Measurements from ENCODE around the gene RXYLT1.
A peak's percentile ranks its signal among the peaks of the same experiment; 100 is the strongest.
"Not testable (repeated sequence)": the region's sequence is repeated elsewhere in the genome, so short reads cannot be mapped to it uniquely, and the experiment has no call there.

The RXYLT1 gene, protein sequence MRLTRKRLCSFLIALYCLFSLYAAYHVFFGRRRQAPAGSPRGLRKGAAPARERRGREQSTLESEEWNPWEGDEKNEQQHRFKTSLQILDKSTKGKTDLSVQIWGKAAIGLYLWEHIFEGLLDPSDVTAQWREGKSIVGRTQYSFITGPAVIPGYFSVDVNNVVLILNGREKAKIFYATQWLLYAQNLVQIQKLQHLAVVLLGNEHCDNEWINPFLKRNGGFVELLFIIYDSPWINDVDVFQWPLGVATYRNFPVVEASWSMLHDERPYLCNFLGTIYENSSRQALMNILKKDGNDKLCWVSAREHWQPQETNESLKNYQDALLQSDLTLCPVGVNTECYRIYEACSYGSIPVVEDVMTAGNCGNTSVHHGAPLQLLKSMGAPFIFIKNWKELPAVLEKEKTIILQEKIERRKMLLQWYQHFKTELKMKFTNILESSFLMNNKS

DNA sequence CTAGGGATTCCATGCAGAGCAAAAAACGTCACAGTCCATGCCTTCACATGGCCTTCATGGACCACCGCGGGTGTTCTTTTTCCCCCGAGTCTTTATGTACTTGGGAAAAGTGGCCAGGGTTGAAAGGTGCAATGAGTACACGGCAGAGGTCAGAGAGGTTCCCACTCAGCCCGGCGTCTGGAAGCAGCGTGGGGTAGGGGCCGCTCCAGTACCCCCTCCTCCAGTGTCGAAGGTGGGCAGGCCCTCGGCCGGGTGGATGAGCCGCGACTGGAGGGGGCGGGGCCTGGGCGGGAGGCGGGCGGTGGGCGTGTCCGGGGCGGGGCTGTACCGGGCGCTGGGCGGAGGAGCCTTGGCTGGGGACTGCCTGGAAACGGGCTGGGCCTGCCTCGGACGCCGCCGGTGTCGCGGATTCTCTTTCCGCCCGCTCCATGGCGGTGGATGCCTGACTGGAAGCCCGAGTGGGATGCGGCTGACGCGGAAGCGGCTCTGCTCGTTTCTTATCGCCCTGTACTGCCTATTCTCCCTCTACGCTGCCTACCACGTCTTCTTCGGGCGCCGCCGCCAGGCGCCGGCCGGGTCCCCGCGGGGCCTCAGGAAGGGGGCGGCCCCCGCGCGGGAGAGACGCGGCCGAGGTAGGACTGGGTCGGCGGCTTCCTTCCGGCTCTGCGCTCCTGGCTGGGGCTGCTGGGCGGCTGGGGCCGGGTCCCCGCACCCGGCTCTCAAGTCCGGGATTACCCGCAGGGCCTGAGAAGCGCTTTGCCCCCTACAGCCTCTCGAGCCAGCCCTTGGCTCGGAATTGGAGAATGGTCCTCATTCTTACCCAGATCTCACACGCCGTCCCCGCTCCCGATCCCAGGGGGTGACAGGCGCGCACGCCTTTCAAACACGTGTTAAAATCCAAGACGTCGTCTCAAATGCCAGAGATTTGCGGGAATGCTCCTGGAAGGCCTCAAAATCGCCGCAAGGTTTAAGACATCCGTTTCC, at the start of gene RXYLT1:
Gene RXYLT1, plus strand, starts transcription at position 412 of the 984 bp plus-strand sequence. Its CDS starts 52 bp downstream, at position 464.
- no peaks in the 10 kb centered on the region for H4K20me1 ChIP-seq (ENCODE audit: low read depth, low read length)
- peak within 1 kb of the TSS; percentile 97 for H3K9ac ChIP-seq (ENCODE audit: low read length)
- TF ChIP-seq, protein P1, sequence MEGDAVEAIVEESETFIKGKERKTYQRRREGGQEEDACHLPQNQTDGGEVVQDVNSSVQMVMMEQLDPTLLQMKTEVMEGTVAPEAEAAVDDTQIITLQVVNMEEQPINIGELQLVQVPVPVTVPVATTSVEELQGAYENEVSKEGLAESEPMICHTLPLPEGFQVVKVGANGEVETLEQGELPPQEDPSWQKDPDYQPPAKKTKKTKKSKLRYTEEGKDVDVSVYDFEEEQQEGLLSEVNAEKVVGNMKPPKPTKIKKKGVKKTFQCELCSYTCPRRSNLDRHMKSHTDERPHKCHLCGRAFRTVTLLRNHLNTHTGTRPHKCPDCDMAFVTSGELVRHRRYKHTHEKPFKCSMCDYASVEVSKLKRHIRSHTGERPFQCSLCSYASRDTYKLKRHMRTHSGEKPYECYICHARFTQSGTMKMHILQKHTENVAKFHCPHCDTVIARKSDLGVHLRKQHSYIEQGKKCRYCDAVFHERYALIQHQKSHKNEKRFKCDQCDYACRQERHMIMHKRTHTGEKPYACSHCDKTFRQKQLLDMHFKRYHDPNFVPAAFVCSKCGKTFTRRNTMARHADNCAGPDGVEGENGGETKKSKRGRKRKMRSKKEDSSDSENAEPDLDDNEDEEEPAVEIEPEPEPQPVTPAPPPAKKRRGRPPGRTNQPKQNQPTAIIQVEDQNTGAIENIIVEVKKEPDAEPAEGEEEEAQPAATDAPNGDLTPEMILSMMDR (IDR thresholded peaks at IDR 0.05; ENCODE audit: insufficient read depth, low read length, poor library complexity, severe bottlenecking), result no peak
- TF ChIP-seq EZH2phosphoT487 (conservative IDR thresholded peaks at IDR 0.05; ENCODE audit: low read length), result no peak
- no peaks in the 10 kb centered on the region for H3K27me3 ChIP-seq (ENCODE audit: low read length)
- H3K36me3 ChIP-seq (ENCODE audit: low read length), result no peaks in the 10 kb centered on the region
- peak within 1 kb of the TSS; percentile 99 for H2AFZ ChIP-seq (ENCODE audit: low read depth, low read length, severe bottlenecking)
- H3K9me2 ChIP-seq (replicated peaks; ENCODE audit: insufficient read depth, low read length), result no peaks in the 10 kb centered on the region
- H3K4me2 ChIP-seq (ENCODE audit: low read depth, low read length, poor library complexity, severe bottlenecking), result peak within 1 kb of the TSS; percentile 98
- peak within 1 kb of the TSS; percentile 100 for H3K4me3 ChIP-seq (ENCODE audit: insufficient read depth, low read length, poor library complexity, severe bottlenecking)
- peak within 1 kb of the TSS; percentile 45 for H3K27ac ChIP-seq (ENCODE audit: low read depth, low read length)
- H3K79me2 ChIP-seq (ENCODE audit: insufficient read depth, low read length), result peaks cover 10% of the 10 kb centered on the region
- no peaks in the 10 kb centered on the region for H3K9me3 ChIP-seq (ENCODE audit: insufficient read depth, low read length)
- no peaks in the 10 kb centered on the region for H3F3A ChIP-seq (ENCODE audit: insufficient read depth)

GRCh38 chr12:63732779-63733178, 46.9 kb upstream of the RXYLT1 start:
- not testable (repeated sequence) for H3K27ac ChIP-seq (ENCODE audit: low read depth, low read length); H3F3A ChIP-seq (ENCODE audit: insufficient read depth); H3K4me3 ChIP-seq (ENCODE audit: insufficient read depth, low read length, poor library complexity, severe bottlenecking); H3K4me2 ChIP-seq (ENCODE audit: low read depth, low read length, poor library complexity, severe bottlenecking); H2AFZ ChIP-seq (ENCODE audit: low read depth, low read length, severe bottlenecking); H4K20me1 ChIP-seq (ENCODE audit: low read depth, low read length); H3K9me2 ChIP-seq (replicated peaks; ENCODE audit: insufficient read depth, low read length); H3K36me3 ChIP-seq (ENCODE audit: low read length); H3K27me3 ChIP-seq (ENCODE audit: low read length); H3K9me3 ChIP-seq (ENCODE audit: insufficient read depth, low read length); H3K79me2 ChIP-seq (ENCODE audit: insufficient read depth, low read length); H3K9ac ChIP-seq (ENCODE audit: low read length)

DNA sequence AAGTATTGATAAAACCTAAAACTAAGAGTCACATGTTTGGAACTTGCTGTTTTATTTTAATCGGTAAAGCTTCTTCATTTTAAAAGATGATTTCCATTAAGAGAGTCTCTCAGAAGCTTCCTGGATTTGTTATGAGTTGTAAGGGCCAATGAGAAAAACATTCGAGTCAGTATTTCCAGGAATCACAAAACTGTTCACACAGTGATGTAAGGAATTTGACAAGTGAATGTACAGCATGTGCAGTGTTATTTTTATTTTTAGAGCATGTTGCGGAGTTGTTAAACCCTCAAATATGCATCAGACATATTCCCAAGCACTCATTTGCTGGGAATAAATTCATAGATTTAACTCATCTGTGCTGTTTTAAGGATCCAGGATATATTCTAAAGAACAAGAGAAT, 46.1 kb upstream of the RXYLT1 start:
- H3K27ac ChIP-seq (ENCODE audit: low read depth, low read length); H4K20me1 ChIP-seq (ENCODE audit: low read depth, low read length); H3F3A ChIP-seq (ENCODE audit: insufficient read depth); H3K4me2 ChIP-seq (ENCODE audit: low read depth, low read length, poor library complexity, severe bottlenecking); H3K9me3 ChIP-seq (ENCODE audit: insufficient read depth, low read length); H3K36me3 ChIP-seq (ENCODE audit: low read length); H2AFZ ChIP-seq (ENCODE audit: low read depth, low read length, severe bottlenecking); H3K9me2 ChIP-seq (replicated peaks; ENCODE audit: insufficient read depth, low read length); H3K27me3 ChIP-seq (ENCODE audit: low read length); H3K9ac ChIP-seq (ENCODE audit: low read length); H3K79me2 ChIP-seq (ENCODE audit: insufficient read depth, low read length); H3K4me3 ChIP-seq (ENCODE audit: insufficient read depth, low read length, poor library complexity, severe bottlenecking): not testable (repeated sequence)

DNA sequence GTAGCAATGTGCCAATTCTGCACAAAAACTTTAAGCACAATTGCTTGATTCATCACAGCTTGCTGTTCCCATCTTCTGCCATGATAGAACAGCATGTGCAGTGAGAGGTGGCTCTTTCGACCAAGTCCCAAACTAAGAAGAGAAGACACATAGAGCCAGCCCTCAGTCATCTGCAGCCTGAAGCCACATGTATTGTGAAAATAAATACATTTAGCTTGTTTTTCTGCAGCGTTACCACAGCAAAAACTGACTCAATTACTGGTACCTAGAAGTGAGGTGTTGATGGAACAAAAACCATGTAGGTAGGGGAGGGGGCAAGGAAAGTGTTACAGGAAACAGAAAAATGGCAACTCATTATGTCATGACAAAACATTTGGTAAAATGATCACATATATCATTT, 39.2 kb upstream of the RXYLT1 start:
- H3K9me2 ChIP-seq (replicated peaks; ENCODE audit: insufficient read depth, low read length); H2AFZ ChIP-seq (ENCODE audit: low read depth, low read length, severe bottlenecking); H3K4me3 ChIP-seq (ENCODE audit: insufficient read depth, low read length, poor library complexity, severe bottlenecking); H3K27me3 ChIP-seq (ENCODE audit: low read length); H3K79me2 ChIP-seq (ENCODE audit: insufficient read depth, low read length); H4K20me1 ChIP-seq (ENCODE audit: low read depth, low read length); H3K36me3 ChIP-seq (ENCODE audit: low read length); H3F3A ChIP-seq (ENCODE audit: insufficient read depth); H3K27ac ChIP-seq (ENCODE audit: low read depth, low read length); H3K9ac ChIP-seq (ENCODE audit: low read length); H3K9me3 ChIP-seq (ENCODE audit: insufficient read depth, low read length); H3K4me2 ChIP-seq (ENCODE audit: low read depth, low read length, poor library complexity, severe bottlenecking): not testable (repeated sequence)

DNA sequence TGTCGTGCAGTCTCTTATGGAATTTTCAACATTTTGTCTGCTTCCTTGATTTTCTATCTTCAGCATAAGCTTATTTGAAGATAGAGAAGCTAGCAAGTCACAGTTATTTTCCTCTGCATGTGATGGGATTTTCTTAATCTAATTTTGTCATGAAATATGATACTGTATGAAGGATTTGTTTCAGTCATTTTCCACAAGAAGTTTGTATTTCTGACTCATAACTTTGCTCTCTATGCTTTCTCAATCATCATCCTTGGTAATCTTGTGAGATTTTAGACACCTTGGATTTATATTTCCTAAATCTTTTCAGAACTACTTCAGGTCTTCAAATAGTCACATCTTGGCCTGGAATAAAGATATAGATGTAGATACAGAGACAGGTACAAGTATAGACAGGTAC, 38.3 kb upstream of the RXYLT1 start:
- H3K27me3 ChIP-seq (ENCODE audit: low read length); H3K79me2 ChIP-seq (ENCODE audit: insufficient read depth, low read length); H3K9me3 ChIP-seq (ENCODE audit: insufficient read depth, low read length); H3K4me3 ChIP-seq (ENCODE audit: insufficient read depth, low read length, poor library complexity, severe bottlenecking); H3K9ac ChIP-seq (ENCODE audit: low read length); H3K4me2 ChIP-seq (ENCODE audit: low read depth, low read length, poor library complexity, severe bottlenecking); H3K36me3 ChIP-seq (ENCODE audit: low read length); H3K9me2 ChIP-seq (replicated peaks; ENCODE audit: insufficient read depth, low read length); H2AFZ ChIP-seq (ENCODE audit: low read depth, low read length, severe bottlenecking); H3F3A ChIP-seq (ENCODE audit: insufficient read depth); H3K27ac ChIP-seq (ENCODE audit: low read depth, low read length); H4K20me1 ChIP-seq (ENCODE audit: low read depth, low read length): not testable (repeated sequence)

DNA sequence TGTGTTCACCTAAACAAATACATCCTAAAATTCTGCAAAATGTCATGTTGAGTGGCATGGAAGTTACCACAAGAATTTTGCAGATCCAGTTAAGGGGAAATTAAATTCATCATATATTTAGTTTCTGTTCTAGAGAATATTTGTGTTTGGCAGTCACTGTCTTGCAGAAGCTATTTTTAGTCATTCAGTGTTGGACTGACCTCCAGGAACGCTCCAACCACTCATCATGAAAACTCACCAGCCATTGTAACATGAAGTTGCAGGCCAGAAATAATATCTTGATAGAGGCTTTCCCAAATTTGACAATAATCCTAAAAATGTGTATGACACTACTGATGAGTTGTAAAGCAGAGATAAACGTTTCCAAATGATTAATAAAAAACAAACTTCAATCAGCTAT, 35.6 kb upstream of the RXYLT1 start:
- H3K36me3 ChIP-seq (ENCODE audit: low read length); H3K79me2 ChIP-seq (ENCODE audit: insufficient read depth, low read length); H2AFZ ChIP-seq (ENCODE audit: low read depth, low read length, severe bottlenecking); H3K27ac ChIP-seq (ENCODE audit: low read depth, low read length); H3K9me2 ChIP-seq (replicated peaks; ENCODE audit: insufficient read depth, low read length); H3K4me3 ChIP-seq (ENCODE audit: insufficient read depth, low read length, poor library complexity, severe bottlenecking); H3K4me2 ChIP-seq (ENCODE audit: low read depth, low read length, poor library complexity, severe bottlenecking); H3F3A ChIP-seq (ENCODE audit: insufficient read depth); H3K9ac ChIP-seq (ENCODE audit: low read length); H4K20me1 ChIP-seq (ENCODE audit: low read depth, low read length); H3K27me3 ChIP-seq (ENCODE audit: low read length); H3K9me3 ChIP-seq (ENCODE audit: insufficient read depth, low read length): not testable (repeated sequence)

- H3K9ac ChIP-seq (ENCODE audit: low read length); H3K27ac ChIP-seq (ENCODE audit: low read depth, low read length); H3K4me3 ChIP-seq (ENCODE audit: insufficient read depth, low read length, poor library complexity, severe bottlenecking); H2AFZ ChIP-seq (ENCODE audit: low read depth, low read length, severe bottlenecking); H3K27me3 ChIP-seq (ENCODE audit: low read length); H4K20me1 ChIP-seq (ENCODE audit: low read depth, low read length); H3F3A ChIP-seq (ENCODE audit: insufficient read depth); H3K9me3 ChIP-seq (ENCODE audit: insufficient read depth, low read length); H3K36me3 ChIP-seq (ENCODE audit: low read length); H3K4me2 ChIP-seq (ENCODE audit: low read depth, low read length, poor library complexity, severe bottlenecking); H3K9me2 ChIP-seq (replicated peaks; ENCODE audit: insufficient read depth, low read length); H3K79me2 ChIP-seq (ENCODE audit: insufficient read depth, low read length): not testable (repeated sequence)
Observed at GRCh38 chr12:63746470-63746869, 33.2 kb upstream of the RXYLT1 start.
